Inflammatory macrophage (primary cell): ENCODE measurements around the gene PLEKHA4.
A peak's percentile ranks its signal among the peaks of the same experiment; 100 is the strongest.
"Not testable (repeated sequence)": the region's sequence is repeated elsewhere in the genome, so short reads cannot be mapped to it uniquely, and the experiment has no call there.

Source experiments
- DNase-seq, 2 donors: peaks; one replicate each; pipeline ENCODE4 v3.0.0-alpha.2; 2020 to 2022

Gene PLEKHA4

GRCh38 chr19:48887861-48888612, 19.6 kb upstream of the PLEKHA4 start:
- DNase-seq = no peak

- DNase-seq = no peak
Measured at GRCh38 chr19:48883726-48884125, 15.3 kb upstream of the PLEKHA4 start.

GRCh38 chr19:48881741-48882657, 13.6 kb upstream of the PLEKHA4 start:
- DNase-seq = no peak

- not testable (repeated sequence) for DNase-seq
Measured at GRCh38 chr19:48879696-48880095, 11.3 kb upstream of the PLEKHA4 start.

- no peak for DNase-seq
Measured at GRCh38 chr19:48879025-48879637, 10.7 kb upstream of the PLEKHA4 start.

GRCh38 chr19:48878196-48879024, 10.0 kb upstream of the PLEKHA4 start:
- DNase-seq = peak; percentile 88 to 92

GRCh38 chr19:48877855-48878195, 9.4 kb upstream of the PLEKHA4 start:
- no peak for DNase-seq

GRCh38 chr19:48876043-48876981, 7.9 kb upstream of the PLEKHA4 start:
- not testable (repeated sequence) for DNase-seq

- DNase-seq = peak; percentile 76 to 87
Measured at GRCh38 chr19:48874303-48875135, 6.1 kb upstream of the PLEKHA4 start.

- peak; percentile 15 to 46 for DNase-seq
Measured at GRCh38 chr19:48873476-48874302, 5.3 kb upstream of the PLEKHA4 start.

GRCh38 chr19:48872884-48873475, 4.6 kb upstream of the PLEKHA4 start:
- peak; percentile 91 to 93 for DNase-seq

- DNase-seq = peak; percentile 98 to 100
Measured at GRCh38 chr19:48872182-48872883, 3.9 kb upstream of the PLEKHA4 start, which contains the start of gene PPP1R15A. TSS of gene PPP1R15A (plus strand) at chr19:48872421. CDS start at chr19:48873234, 813 bp downstream.

GRCh38 chr19:48871471-48872181, 3.2 kb upstream of the PLEKHA4 start:
- not testable (repeated sequence) for DNase-seq

GRCh38 chr19:48870048-48870447, 1.6 kb upstream of the PLEKHA4 start:
- DNase-seq = peak; percentile 32 to 42

- DNase-seq = no peak
Measured at GRCh38 chr19:48867746-48868113, 687 bp downstream of the PLEKHA4 start.

GRCh38 chr19:48867123-48867745, 1.2 kb downstream of the PLEKHA4 start:
- no peak for DNase-seq

GRCh38 chr19:48866692-48867091, 1.7 kb downstream of the PLEKHA4 start:
- no peak for DNase-seq
